HG03520 (cell line): ENCODE measurements around the gene LRRC56.

ENCODE experiments used
- ATAC-seq: cut with Tn5 transposase; IDR thresholded peaks from one replicate; pipeline ENCODE4 v1.9.1; 2021; ENCODE audit warnings: mild to moderate bottlenecking, moderate library complexity; ENCODE audit not compliant: unreplicated experiment

Gene LRRC56

DNA sequence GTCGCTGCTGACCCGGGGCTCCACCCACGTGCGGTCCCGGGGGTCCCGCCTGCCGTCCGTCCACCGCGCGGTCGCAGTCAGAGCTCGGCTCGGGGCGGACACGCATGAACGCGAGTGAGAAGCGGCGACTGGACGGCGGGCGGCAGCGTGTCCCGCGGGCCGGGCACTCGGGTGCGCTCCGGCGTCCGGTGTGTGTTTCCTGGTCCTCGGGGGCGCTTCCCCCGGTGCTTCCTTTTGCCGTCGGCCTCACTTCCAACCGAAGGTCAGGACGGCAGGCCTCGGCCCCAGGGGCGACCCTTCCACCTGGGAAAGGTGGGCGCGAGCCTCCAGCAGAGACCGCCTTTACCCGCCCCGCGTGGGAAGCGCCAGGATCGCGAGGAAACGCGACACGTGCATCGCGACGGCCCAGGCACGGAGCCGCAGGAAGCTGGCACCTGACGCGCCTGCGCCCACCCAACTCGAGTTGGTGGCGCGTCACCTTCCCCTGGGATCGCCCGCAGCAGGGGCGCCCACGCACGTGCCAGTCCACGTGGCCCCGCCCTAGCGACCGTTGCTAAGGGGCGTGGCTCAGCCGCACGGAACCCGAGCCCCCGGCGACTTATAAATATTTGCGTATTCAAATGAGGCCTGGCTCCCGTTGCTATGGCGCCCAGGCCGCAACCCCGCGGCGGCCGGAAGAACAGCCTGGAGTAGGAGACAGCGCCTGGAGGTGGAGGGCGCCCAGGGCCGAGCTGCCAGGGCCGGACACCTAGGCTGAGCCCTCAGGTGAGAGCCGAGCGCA is at the start of gene LRRC56:
TSS of gene LRRC56 (plus strand) at position 687 of the 781 bp plus-strand sequence. CDS start 3,158 bp downstream, outside the sequence.
- peak; percentile 34 for ATAC-seq

DNA sequence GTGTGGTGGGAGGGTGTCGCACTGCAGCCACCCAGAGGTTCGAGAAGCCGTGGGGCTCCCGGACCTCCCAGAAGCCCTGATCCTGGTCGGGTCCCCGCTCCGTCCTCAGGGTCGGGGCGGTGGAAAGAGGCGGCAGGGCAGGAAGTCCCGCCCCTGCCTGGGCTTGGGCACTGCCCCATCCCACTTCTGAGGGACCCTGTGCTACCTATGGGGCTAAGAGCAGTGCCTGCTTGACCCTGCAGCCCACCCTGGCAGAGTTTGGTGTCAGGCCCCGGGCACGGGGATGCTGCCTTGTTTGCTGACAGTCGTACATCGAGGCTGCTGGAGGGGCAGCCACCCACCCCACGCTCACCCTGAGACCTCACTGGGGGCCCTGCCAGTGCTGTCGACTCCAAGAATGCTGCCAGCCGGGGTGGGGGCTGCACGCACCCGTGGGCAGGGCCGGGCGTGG is 49.7 kb upstream of the LRRC56 start:
- ATAC-seq: no peak

DNA sequence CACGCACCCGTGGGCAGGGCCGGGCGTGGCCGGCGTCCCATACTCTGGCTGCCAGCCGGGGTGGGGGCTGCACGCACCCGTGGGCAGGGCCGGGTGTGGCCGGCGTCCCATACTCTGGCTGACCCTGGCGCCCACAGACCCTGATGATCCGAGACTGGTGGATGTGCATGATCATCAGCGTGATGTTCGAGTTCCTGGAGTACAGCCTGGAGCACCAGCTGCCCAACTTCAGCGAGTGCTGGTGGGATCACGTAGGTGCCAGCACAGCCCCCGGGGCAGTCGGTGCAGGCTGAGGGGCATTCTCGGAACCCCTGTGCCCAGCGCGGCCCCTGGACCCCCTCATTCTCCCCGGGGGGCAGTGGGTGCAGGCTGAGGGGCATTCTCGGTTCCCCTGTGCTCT is 49.3 kb upstream of the LRRC56 start:
- no peak for ATAC-seq

DNA sequence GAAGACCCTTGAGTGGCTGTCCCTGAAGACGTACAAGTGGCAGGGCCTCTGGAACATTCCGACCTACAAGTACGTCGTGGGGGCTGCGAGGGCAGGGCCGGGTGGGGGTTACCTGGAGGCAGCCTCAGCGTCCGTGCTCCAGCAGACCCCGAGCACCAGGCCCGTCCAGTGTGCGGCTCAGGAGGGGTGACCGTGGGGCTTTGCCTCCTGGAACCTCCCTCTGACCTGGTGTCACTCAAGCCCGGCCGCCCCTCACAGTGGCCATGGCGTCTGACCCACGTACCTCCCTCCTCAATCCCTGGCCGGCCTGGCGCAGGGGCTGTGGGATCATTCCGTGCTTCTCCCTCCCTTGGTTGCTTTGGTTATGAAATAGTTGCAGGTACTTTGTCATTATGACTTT is 48.7 kb upstream of the LRRC56 start:
- no peak for ATAC-seq

DNA sequence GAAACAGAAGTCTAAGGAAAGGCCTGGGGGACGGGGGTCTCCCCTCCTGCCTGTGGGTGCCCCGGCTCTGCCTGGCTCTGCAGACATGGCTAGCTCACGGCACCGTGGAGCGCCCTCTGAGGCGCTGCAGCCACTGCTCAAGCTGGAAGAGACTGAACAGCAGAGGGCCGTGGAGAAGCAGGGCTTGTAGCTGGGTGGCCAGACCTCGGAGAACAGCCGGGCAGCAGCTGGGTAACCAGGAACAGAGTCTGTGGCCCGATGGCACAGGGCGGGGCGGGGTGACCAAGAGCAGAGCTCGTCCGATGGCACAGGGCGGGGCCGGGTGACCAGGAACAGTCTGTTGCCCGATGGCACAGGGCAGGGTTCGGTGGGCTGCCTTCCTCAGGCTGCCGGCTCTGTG is 48.3 kb upstream of the LRRC56 start:
- ATAC-seq: no peak

DNA sequence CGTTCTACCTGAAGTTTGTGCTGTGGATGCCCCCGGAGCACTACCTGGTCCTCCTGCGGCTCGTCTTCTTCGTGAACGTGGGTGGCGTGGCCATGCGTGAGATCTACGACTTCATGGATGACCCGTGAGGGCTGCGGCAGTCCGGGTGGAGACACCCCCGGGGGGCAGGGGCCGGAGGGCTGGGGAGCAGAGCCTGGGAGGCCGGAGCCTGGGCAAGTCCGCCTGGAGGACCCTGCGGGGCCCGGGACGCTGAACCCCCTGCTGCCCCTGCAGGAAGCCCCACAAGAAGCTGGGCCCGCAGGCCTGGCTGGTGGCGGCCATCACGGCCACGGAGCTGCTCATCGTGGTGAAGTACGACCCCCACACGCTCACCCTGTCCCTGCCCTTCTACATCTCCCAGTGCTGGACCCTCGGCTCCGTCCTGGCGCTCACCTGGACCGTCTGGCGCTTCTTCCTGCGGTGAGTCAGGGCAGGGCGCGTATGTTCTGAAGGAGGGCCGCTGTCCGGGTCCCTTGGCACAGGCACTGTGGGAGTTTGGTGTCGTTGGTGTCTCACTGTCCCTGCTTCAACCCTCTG is 47.6 kb upstream of the LRRC56 start:
- no peak for ATAC-seq

GRCh38 chr11:490186-490929 is 47.0 kb upstream of the LRRC56 start:
- ATAC-seq: no peak

- ATAC-seq: no peak
Measured at GRCh38 chr11:490930-491260, 46.4 kb upstream of the LRRC56 start.

GRCh38 chr11:491358-491757 is 46.0 kb upstream of the LRRC56 start:
- no peak for ATAC-seq

- ATAC-seq: no peak
Measured at GRCh38 chr11:492427-493226, 44.7 kb upstream of the LRRC56 start.

- ATAC-seq: no peak
Measured at GRCh38 chr11:494761-495536, 42.4 kb upstream of the LRRC56 start.

GRCh38 chr11:495537-495931 is 41.8 kb upstream of the LRRC56 start:
- no peak for ATAC-seq

DNA sequence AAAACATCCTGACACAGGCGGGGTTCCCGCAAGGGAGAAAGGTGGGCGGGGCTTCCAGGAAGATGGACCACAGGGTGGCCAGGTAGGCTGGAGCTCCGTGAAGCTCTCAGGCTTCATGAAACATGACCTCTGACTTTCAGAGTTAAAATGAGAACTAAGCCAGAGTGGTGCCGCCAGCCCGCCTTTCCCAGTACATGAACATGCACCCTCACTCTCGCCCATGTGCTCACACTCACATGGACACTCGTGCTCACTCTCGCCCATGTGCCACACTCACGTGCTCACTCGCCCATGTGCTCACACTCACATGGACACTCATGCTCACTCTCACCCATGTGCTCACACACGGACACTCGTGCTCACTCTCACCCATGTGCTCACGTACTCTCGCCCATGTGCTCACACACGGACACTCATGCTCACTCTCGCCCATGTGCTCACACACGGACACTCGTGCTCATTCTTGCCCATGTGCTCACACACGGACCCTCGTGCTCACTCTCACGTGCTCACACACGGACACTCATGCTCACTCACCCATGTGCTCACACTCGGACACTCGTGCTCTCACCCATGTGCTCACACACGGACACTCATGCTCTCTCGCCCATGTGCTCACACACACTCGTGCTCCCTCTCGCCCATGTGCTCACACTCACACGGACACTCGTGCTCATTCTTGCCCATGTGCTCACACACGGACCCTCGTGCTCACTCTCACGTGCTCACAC is 40.3 kb upstream of the LRRC56 start:
- ATAC-seq: no peak

DNA sequence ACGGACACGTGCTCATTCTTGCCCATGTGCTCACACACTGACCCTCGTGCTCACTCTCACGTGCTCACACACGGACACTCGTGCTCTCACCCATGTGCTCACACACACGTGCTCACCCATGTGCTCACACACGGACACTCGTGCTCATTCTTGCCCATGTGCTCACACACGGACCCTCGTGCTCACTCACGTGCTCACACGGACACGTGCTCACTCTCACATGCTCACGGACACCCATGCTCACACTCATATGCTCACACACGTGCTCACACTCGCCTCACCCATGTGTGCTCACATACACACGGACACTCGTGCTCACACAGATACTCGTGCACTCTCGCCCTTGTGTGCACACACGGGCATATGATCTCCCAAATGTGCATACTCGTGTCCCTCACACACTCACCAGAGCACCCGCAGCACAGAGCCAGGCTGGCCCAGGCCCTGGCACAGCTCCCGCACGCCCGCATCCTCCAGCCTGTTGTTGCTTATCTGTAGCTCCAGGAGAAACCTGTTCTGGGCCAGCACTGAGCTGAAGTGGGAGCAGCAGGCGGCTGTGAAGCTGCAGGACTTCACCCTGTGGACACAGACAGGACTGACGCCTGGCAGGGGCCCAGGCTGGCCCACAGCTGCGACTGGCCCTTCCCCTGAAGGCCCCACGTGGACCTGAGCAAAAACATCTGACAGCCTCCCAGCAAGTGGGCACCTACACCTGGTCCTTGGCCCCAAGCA is 39.6 kb upstream of the LRRC56 start:
- no peak for ATAC-seq

DNA sequence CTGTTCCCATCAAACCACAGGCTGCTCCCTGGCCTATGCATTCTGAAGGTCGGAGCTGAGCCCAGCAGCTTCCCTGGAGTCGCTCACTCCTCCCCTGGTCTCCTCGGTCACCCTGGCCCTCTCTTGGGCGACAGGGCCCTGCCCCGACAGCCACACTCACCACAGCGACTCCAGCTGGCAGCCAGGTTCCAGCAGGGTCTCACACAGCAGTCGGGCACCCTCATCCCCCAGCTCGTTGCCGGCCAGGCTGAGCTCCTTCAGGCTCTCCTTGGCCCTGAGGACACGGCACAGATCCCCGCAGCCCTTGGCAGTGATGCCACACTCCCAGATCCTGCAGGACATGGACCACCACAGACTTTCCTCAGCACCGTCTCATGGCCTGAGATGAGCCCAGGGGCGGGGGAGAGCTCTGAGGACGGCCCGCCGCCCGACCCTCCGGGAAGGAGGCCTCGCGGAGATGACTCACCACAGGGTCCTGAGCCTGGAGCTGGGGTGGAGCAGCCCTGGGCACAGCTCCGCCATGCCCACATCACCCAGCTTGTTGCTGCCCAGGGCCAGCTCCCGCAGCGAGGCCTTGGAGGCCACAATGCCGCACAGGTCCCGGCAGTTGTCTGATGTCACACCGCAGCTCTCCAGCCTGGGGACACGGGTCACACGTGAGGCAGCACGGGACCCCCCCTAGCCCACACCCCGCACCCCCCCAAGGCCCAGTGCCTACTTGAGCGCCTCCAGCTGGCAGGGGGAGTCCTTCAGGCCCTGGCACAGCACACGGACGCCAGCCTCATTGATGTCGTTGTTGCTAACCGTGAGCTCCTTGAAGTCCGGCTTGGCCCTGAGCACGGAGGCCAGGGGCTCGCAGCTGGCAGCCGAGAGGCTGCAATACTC is 38.8 kb upstream of the LRRC56 start:
- ATAC-seq: no peak

GRCh38 chr11:499201-500076 is 37.9 kb upstream of the LRRC56 start:
- ATAC-seq: no peak

GRCh38 chr11:501001-501682 is 36.2 kb upstream of the LRRC56 start:
- no peak for ATAC-seq
